ENCODE results near the gene GRK2.

DNA sequence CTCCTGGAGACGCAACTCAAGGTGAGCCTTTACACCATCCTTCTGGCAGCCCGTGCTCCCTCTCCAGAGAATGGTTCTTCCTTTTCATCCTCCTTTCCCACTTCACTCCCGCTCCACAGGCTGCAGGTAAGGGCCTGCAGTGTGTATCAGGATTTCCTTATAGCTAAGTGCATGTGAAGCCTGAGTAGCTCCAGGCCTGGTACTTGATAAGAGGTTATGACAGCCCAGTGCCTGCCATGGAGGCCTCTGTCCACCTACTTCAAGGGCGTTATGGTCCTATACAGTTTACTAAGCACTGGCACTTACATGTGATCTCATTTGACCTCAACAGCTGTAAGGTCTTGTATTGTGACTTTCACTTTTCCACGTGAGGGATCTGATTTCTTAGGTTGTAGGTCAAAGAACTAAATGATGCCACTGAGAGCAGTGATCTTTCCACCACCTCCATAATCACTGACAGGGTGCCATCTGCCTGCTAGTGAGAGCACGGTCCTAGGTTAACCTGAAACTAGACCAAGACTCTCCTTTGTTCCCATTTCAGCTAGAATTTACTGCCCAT is 55.1 kb downstream of the GRK2 start:
- TF ChIP-seq, protein P1, sequence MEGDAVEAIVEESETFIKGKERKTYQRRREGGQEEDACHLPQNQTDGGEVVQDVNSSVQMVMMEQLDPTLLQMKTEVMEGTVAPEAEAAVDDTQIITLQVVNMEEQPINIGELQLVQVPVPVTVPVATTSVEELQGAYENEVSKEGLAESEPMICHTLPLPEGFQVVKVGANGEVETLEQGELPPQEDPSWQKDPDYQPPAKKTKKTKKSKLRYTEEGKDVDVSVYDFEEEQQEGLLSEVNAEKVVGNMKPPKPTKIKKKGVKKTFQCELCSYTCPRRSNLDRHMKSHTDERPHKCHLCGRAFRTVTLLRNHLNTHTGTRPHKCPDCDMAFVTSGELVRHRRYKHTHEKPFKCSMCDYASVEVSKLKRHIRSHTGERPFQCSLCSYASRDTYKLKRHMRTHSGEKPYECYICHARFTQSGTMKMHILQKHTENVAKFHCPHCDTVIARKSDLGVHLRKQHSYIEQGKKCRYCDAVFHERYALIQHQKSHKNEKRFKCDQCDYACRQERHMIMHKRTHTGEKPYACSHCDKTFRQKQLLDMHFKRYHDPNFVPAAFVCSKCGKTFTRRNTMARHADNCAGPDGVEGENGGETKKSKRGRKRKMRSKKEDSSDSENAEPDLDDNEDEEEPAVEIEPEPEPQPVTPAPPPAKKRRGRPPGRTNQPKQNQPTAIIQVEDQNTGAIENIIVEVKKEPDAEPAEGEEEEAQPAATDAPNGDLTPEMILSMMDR (IDR thresholded peaks at IDR 0.05 in 4 of 5, conservative IDR thresholded peaks at IDR 0.05 in 1 of 5), result no peak
- TF ChIP-seq POLR2A (IDR thresholded peaks at IDR 0.05), result no peak

Data from gastrocnemius medialis (tissue), 4 donors.